ENCODE measurements around the gene APEH.

Gene APEH

GRCh38 chr3:49714728-49715550 is 40.8 kb downstream of the APEH start:
- no peak for DNase-seq (ENCODE audit: low read depth)

- no peak for DNase-seq (ENCODE audit: low read depth)
Observed at GRCh38 chr3:49715611-49716121, 41.5 kb downstream of the APEH start.

- DNase-seq (ENCODE audit: low read depth): no peak
Observed at GRCh38 chr3:49716169-49716568, 42.0 kb downstream of the APEH start.

GRCh38 chr3:49716691-49717210 is 42.6 kb downstream of the APEH start:
- no peak for DNase-seq (ENCODE audit: low read depth)

- no peak for DNase-seq (ENCODE audit: low read depth)
Observed at GRCh38 chr3:49717211-49717958, 43.2 kb downstream of the APEH start.

- no peak for DNase-seq (ENCODE audit: low read depth)
Observed at GRCh38 chr3:49717959-49718857, 44.1 kb downstream of the APEH start.

- no peak for DNase-seq (ENCODE audit: low read depth)
Observed at GRCh38 chr3:49718858-49719213, 44.7 kb downstream of the APEH start.

GRCh38 chr3:49719214-49719884 is 45.2 kb downstream of the APEH start, which contains the start of gene AMIGO3:
Gene AMIGO3 (minus strand): TSS chr3:49719684. CDS start chr3:49719465, 219 bp downstream.
- peak; percentile 54 for DNase-seq (ENCODE audit: low read depth)

GRCh38 chr3:49720855-49721595 is 46.9 kb downstream of the APEH start:
- DNase-seq (ENCODE audit: low read depth): no peak

- DNase-seq (ENCODE audit: low read depth): no peak
Observed at GRCh38 chr3:49721596-49721895, 47.4 kb downstream of the APEH start.

GRCh38 chr3:49721896-49722781 is 48.0 kb downstream of the APEH start:
- DNase-seq (ENCODE audit: low read depth): no peak

- no peak for DNase-seq (ENCODE audit: low read depth)
Observed at GRCh38 chr3:49722896-49723295, 48.7 kb downstream of the APEH start.

- no peak for DNase-seq (ENCODE audit: low read depth)
Observed at GRCh38 chr3:49723296-49723627, 49.1 kb downstream of the APEH start.

- DNase-seq (ENCODE audit: low read depth): peak; percentile 83
Observed at GRCh38 chr3:49723628-49724551, 49.7 kb downstream of the APEH start, which contains the start of gene GMPPB. Gene GMPPB (minus strand): TSS chr3:49723951. CDS start chr3:49723726, 225 bp downstream.

GRCh38 chr3:49724586-49724985 is 50.4 kb downstream of the APEH start:
- DNase-seq (ENCODE audit: low read depth): no peak

GRCh38 chr3:49725906-49726681 is 51.9 kb downstream of the APEH start:
- no peak for DNase-seq (ENCODE audit: low read depth)

- no peak for DNase-seq (ENCODE audit: low read depth)
Observed at GRCh38 chr3:49727154-49727923, 53.2 kb downstream of the APEH start.

All from non-pigmented ciliary epithelial cell (primary cell).